Hepatocyte (in vitro differentiated cells): ENCODE data around the gene KCNS1.

Source experiments
- CTCF ChIP-seq: fragments of 200-600 bp; sonication (generic); IDR thresholded peaks from 2 replicates; pipeline ENCODE4 v1.5.1; 2016; ENCODE audit warnings: antibody characterized with exemption, mild to moderate bottlenecking; ENCODE audit not compliant: poor library complexity
- EZH2 ChIP-seq: fragments of 200-600 bp; sonication (generic); IDR thresholded peaks from 2 replicates; pipeline ENCODE4 v1.6.1; 2016; ENCODE audit warnings: antibody characterized with exemption, mild to moderate bottlenecking, borderline replicate concordance
- EZH2phosphoT487 ChIP-seq: fragments of 200-600 bp; sonication (generic); IDR thresholded peaks from one replicate; pipeline ENCODE4 v1.6.1; 2018; ENCODE audit warnings: antibody characterized with exemption, mild to moderate bottlenecking, low read depth, moderate library complexity; ENCODE audit not compliant: unreplicated experiment, severe bottlenecking

GRCh38 chr20:45136911-45137310 is 36.0 kb upstream of the KCNS1 start:
- TF ChIP-seq CTCF, result no peak
- no peak for TF ChIP-seq EZH2
- no peak for TF ChIP-seq EZH2phosphoT487
